NCI-H345 (cell line): ENCODE results near the gene RNF144B.
"Not testable (repeated sequence)": the region's sequence is repeated elsewhere in the genome, so short reads cannot be mapped to it uniquely, and the experiment has no call there.

ENCODE experiments used
- DNase-seq: peaks from one replicate; lab custom pipeline; 2025; lab: John Stamatoyannopoulos, UW

The RNF144B gene

GRCh38 chr6:18387061-18387721, at the start of gene RNF144B:
Gene RNF144B (plus strand): TSS chr6:18387350. CDS start chr6:18399535, 12,185 bp downstream.
- peak; percentile 88 for DNase-seq

GRCh38 chr6:18339599-18339998, 47.6 kb upstream of the RNF144B start:
- no peak for DNase-seq

GRCh38 chr6:18340781-18341551, 46.2 kb upstream of the RNF144B start:
- no peak for DNase-seq

GRCh38 chr6:18342223-18342622, 44.9 kb upstream of the RNF144B start:
- no peak for DNase-seq

GRCh38 chr6:18343741-18344140, 43.4 kb upstream of the RNF144B start:
- no peak for DNase-seq

- no peak for DNase-seq
Observed at GRCh38 chr6:18347021-18347577, 40.1 kb upstream of the RNF144B start.

GRCh38 chr6:18347866-18348265, 39.3 kb upstream of the RNF144B start:
- DNase-seq = no peak

- no peak for DNase-seq
Observed at GRCh38 chr6:18349386-18349785, 37.8 kb upstream of the RNF144B start.

GRCh38 chr6:18350271-18350670, 36.9 kb upstream of the RNF144B start:
- DNase-seq = no peak

GRCh38 chr6:18350712-18351111, 36.4 kb upstream of the RNF144B start:
- DNase-seq = no peak

GRCh38 chr6:18352001-18352400, 35.1 kb upstream of the RNF144B start:
- DNase-seq = no peak

GRCh38 chr6:18352842-18353241, 34.3 kb upstream of the RNF144B start:
- DNase-seq = no peak

- DNase-seq = no peak
Observed at GRCh38 chr6:18353251-18353650, 33.9 kb upstream of the RNF144B start.

GRCh38 chr6:18357546-18357945, 29.6 kb upstream of the RNF144B start:
- not testable (repeated sequence) for DNase-seq

GRCh38 chr6:18359237-18359885, 27.8 kb upstream of the RNF144B start:
- DNase-seq = no peak

- DNase-seq = no peak
Observed at GRCh38 chr6:18360188-18360587, 27.0 kb upstream of the RNF144B start.

GRCh38 chr6:18362058-18362561, 25.0 kb upstream of the RNF144B start:
- no peak for DNase-seq

GRCh38 chr6:18363746-18364145, 23.4 kb upstream of the RNF144B start:
- DNase-seq = no peak

GRCh38 chr6:18364561-18364960, 22.6 kb upstream of the RNF144B start:
- DNase-seq = not testable (repeated sequence)

GRCh38 chr6:18367371-18367770, 19.8 kb upstream of the RNF144B start:
- DNase-seq = no peak

- no peak for DNase-seq
Observed at GRCh38 chr6:18368277-18369105, 18.7 kb upstream of the RNF144B start.

GRCh38 chr6:18371010-18371409, 16.1 kb upstream of the RNF144B start:
- no peak for DNase-seq
